Glutamatergic neuron (in vitro differentiated cells): ENCODE results near the gene AGBL5. TPM values are rescaled to one million over a fixed set of nuclear protein-coding genes. Genes with fewer than 3 reads are reported as not detected.

Source experiments
- DNase-seq: peaks from one replicate; pipeline ENCODE4 v3.0.0; 2022
- H3K27ac Mint-ChIP-seq: one replicate; pipeline ENCODE4 v1.8.0; 2020; ENCODE audit warnings: mild to moderate bottlenecking, mixed read lengths, inconsistent platforms; ENCODE audit not compliant: unreplicated experiment
- H3K27me3 Mint-ChIP-seq: one replicate; pipeline ENCODE4 v1.8.0; 2020; ENCODE audit warnings: mild to moderate bottlenecking, moderate library complexity, mixed read lengths, inconsistent platforms; ENCODE audit not compliant: unreplicated experiment
- H3K36me3 Mint-ChIP-seq: one replicate; pipeline ENCODE4 v1.8.0; 2020; ENCODE audit warnings: mild to moderate bottlenecking, mixed read lengths, inconsistent platforms; ENCODE audit not compliant: unreplicated experiment
- H3K4me1 Mint-ChIP-seq: one replicate; pipeline ENCODE4 v1.8.0; 2020; ENCODE audit warnings: mild to moderate bottlenecking, low read depth, mixed read lengths, inconsistent platforms; ENCODE audit not compliant: unreplicated experiment
- H3K4me3 Mint-ChIP-seq: one replicate; pipeline ENCODE4 v1.8.0; 2020; ENCODE audit warnings: mild to moderate bottlenecking, mixed read lengths, inconsistent platforms; ENCODE audit not compliant: unreplicated experiment
- H3K9me3 Mint-ChIP-seq: one replicate; pipeline ENCODE4 v1.8.0; 2020; ENCODE audit warnings: mild to moderate bottlenecking, moderate library complexity, mixed read lengths, inconsistent platforms; ENCODE audit not compliant: unreplicated experiment
- CTCF ChIP-seq: fragments of 200-600 bp; sonication (generic); IDR thresholded peaks from one replicate; pipeline ENCODE4 v1.5.0; 2021; ENCODE audit not compliant: partially characterized antibody, unreplicated experiment
- total RNA-seq: library from RNA; stranded (reverse); fragmentation: NEBNext Ultra II Directional; extraction: Animal tissue kit (Norgen Biotek cat#: 25700); gene quantifications from one replicate; pipeline ENCODE4 v1.2.1, GENCODE V29; 2021; ENCODE audit not compliant: unreplicated experiment

The AGBL5 gene
- total RNA-seq, 1 donor from 2014 or later, result 17.3 TPM

- Mint-ChIP-seq H3K27me3 (peaks cover 7% of the 10 kb centered on the region), H3K36me3 (no peaks in the 10 kb centered on the region), H3K4me1 (peaks cover 8% of the 10 kb centered on the region), H3K9me3 (peaks cover 3% of the 10 kb centered on the region), H3K27ac (no peak overlapping the region), H3K4me3 (no peak overlapping the region)
- no peak for TF ChIP-seq CTCF
- no peak for DNase-seq
Observed at GRCh38 chr2:27029051-27029450, 22.4 kb upstream of the AGBL5 start.

GRCh38 chr2:27032495-27033252 lies 18.8 kb upstream of the AGBL5 start, which contains the start of gene TMEM214:
Gene TMEM214, plus strand, starts transcription at chr2:27032965. Its CDS starts 51 bp downstream, at chr2:27033016.
- Mint-ChIP-seq H3K4me1 (peaks cover 11% of the 10 kb centered on the region), H3K9me3 (peaks cover 3% of the 10 kb centered on the region), H3K36me3 (no peaks in the 10 kb centered on the region), H3K4me3 (peak within 1 kb of the TSS; percentile 93), H3K27ac (peak within 1 kb of the TSS; percentile 68), H3K27me3 (peaks cover 8% of the 10 kb centered on the region)
- TF ChIP-seq CTCF, result no peak
- peak; percentile 88 for DNase-seq

- no peak overlapping the region for H3K27ac Mint-ChIP-seq
- no peak for TF ChIP-seq CTCF
Observed at GRCh38 chr2:27033253-27033852, 18.1 kb upstream of the AGBL5 start.

GRCh38 chr2:27038012-27038411 lies 13.5 kb upstream of the AGBL5 start:
- H3K36me3 Mint-ChIP-seq, result no peaks in the 10 kb centered on the region
- TF ChIP-seq CTCF, result no peak
- peaks cover 2% of the 10 kb centered on the region for H3K27me3 Mint-ChIP-seq
- no peak overlapping the region for H3K27ac Mint-ChIP-seq
- no peak for DNase-seq
- no peak overlapping the region for H3K4me3 Mint-ChIP-seq
- peaks cover 3% of the 10 kb centered on the region for H3K9me3 Mint-ChIP-seq
- H3K4me1 Mint-ChIP-seq, result peaks cover 8% of the 10 kb centered on the region

More at GRCh38 chr2:27033253-27033852, 18.1 kb upstream of the AGBL5 start:
- Mint-ChIP-seq H3K27me3 (peaks cover 8% of the 10 kb centered on the region), H3K9me3 (peaks cover 3% of the 10 kb centered on the region), H3K36me3 (no peaks in the 10 kb centered on the region), H3K4me3 (peak overlapping the region; percentile 93), H3K4me1 (peaks cover 11% of the 10 kb centered on the region)
- DNase-seq, result no peak
